ENCODE data around the gene SLC39A11. TPM values are rescaled to one million over a fixed set of nuclear protein-coding genes. Genes with fewer than 3 reads are reported as not detected.
"Not testable (repeated sequence)": the region's sequence is repeated elsewhere in the genome, so short reads cannot be mapped to it uniquely, and the experiment has no call there.

SLC39A11 gene
- total RNA-seq, 4 donors from 2014 or later, result 23.0 to 30.9 (median 27.6) TPM

DNA sequence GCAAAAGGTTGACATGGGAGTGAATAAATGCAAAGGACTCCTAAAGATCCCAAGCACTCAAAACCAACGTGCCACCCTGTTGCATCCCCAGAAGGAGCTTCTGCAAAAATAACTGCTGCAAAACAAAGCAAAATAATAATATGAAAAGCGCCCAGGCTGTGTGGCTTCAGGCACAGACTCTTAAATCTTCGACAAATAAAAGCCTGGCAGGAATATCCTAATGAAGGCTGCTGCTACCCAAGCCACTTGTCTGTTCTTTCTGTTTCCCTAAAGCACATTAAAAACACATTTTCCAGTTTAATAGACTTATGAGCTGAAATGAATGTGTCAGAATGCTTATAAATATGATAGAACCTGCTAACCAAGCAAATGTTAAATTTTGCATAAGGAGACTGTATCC, 154.0 kb downstream of the SLC39A11 start:
- H3K27me3 ChIP-seq, result no peaks in the 10 kb centered on the region
- TF ChIP-seq POLR2A (IDR thresholded peaks at IDR 0.05), result no peak
- TF ChIP-seq, protein P1, sequence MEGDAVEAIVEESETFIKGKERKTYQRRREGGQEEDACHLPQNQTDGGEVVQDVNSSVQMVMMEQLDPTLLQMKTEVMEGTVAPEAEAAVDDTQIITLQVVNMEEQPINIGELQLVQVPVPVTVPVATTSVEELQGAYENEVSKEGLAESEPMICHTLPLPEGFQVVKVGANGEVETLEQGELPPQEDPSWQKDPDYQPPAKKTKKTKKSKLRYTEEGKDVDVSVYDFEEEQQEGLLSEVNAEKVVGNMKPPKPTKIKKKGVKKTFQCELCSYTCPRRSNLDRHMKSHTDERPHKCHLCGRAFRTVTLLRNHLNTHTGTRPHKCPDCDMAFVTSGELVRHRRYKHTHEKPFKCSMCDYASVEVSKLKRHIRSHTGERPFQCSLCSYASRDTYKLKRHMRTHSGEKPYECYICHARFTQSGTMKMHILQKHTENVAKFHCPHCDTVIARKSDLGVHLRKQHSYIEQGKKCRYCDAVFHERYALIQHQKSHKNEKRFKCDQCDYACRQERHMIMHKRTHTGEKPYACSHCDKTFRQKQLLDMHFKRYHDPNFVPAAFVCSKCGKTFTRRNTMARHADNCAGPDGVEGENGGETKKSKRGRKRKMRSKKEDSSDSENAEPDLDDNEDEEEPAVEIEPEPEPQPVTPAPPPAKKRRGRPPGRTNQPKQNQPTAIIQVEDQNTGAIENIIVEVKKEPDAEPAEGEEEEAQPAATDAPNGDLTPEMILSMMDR (IDR thresholded peaks at IDR 0.05), result no peak

DNA sequence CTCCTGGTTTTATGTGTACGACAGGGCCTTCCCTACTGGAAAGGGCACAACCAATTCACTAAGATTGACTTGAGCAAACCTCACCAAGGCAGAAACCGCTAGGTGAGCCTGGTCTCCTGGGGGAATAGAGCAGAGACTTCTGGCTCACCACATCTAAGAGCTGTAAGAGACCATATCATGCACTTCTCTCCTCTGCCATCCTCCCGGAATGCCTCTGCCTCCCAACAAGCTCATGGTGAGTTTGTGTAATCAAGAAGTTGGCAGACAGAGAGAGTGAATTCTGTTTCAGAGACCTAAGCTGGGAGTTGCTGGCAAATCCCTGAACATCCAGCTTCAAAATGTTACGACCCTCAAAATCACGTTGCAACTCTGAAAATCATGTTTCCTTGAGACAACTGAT, 154.8 kb downstream of the SLC39A11 start:
- H3K9me3 ChIP-seq, result no peaks in the 10 kb centered on the region
- no peak overlapping the region for H3K27ac ChIP-seq
- intact Hi-C loops (cut with DNase I), result no loop called here
- no peak overlapping the region for H3K4me3 ChIP-seq
- TF ChIP-seq POLR2A (IDR thresholded peaks at IDR 0.05), result no peak
- TF ChIP-seq, protein P1 (IDR thresholded peaks at IDR 0.05), result no peak
- WGBS, 2 donors, result 83 to 86% methylated on average over 4 to 5 of the region's 5 CpGs
- H3K27me3 ChIP-seq, result no peaks in the 10 kb centered on the region
- H3K4me1 ChIP-seq, result no peaks in the 10 kb centered on the region
- no peaks in the 10 kb centered on the region for H3K36me3 ChIP-seq
- no peak for DNase-seq

More for the DNA sequence above, 154.0 kb downstream of the SLC39A11 start:
- H3K4me3 ChIP-seq, result no peak overlapping the region
- no peaks in the 10 kb centered on the region for H3K36me3 ChIP-seq
- 66 to 67% methylated on average over 3 of the region's 3 CpGs for WGBS, 2 donors
- no peak overlapping the region for H3K27ac ChIP-seq
- intact Hi-C loops (cut with DNase I), result no loop called here
- no peaks in the 10 kb centered on the region for H3K9me3 ChIP-seq
- no peaks in the 10 kb centered on the region for H3K4me1 ChIP-seq
- no peak for DNase-seq

DNA sequence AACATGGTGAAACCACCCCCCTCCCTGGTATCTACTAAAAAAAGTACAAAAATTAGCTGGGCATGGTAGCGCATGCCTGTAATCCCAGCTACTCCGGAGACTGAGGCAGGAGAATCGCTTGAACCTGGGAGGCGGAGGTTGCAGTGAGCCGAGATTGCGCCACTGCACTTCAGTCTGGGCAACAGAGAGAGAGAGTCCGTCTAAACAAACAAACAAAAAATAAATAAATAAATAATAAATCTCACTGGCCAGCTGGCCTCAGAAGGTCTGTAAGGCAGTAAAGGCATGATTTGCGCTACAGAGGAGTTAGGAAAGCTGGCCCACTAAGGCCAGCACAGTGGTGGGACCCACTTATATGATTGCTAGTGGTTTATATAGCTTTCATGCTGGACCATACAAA, 155.2 kb downstream of the SLC39A11 start:
- H3K4me1 ChIP-seq; DNase-seq; intact Hi-C loops (cut with DNase I); H3K9me3 ChIP-seq; H3K4me3 ChIP-seq; H3K36me3 ChIP-seq; H3K27me3 ChIP-seq; H3K27ac ChIP-seq: not testable (repeated sequence)
- WGBS, 2 donors, result 93% methylated on average over 8 of the region's 8 CpGs

DNA sequence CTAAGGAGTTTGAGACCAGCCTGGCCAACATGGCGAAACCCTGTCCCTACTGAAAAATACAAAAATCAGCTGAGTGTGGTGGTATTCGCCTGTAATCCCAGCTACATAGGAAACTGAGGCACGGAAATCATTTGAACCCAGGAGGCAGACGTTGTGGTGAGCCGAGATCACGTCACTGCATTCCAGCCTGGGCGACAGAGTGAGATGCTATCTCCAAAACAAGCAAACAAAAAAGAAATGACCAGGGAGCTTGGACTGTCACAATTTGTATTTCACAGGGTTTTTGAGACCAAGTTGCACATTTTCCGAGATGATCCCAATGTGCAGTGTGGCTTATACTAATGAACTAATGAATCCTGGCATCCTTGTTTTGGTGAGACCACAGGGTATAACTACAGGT, 156.5 kb downstream of the SLC39A11 start:
- no peaks in the 10 kb centered on the region for H3K36me3 ChIP-seq
- no peaks in the 10 kb centered on the region for H3K27me3 ChIP-seq
- intact Hi-C loops (cut with DNase I), result no loop called here
- no peak for DNase-seq
- WGBS, 2 donors, result 96% methylated on average over 5 to 8 of the region's 8 CpGs
- H3K4me1 ChIP-seq, result no peaks in the 10 kb centered on the region
- no peaks in the 10 kb centered on the region for H3K9me3 ChIP-seq
- no peak overlapping the region for H3K27ac ChIP-seq
- H3K4me3 ChIP-seq, result no peak overlapping the region
- TF ChIP-seq, protein P1 (IDR thresholded peaks at IDR 0.05), result no peak
- no peak for TF ChIP-seq POLR2A (IDR thresholded peaks at IDR 0.05)

DNA sequence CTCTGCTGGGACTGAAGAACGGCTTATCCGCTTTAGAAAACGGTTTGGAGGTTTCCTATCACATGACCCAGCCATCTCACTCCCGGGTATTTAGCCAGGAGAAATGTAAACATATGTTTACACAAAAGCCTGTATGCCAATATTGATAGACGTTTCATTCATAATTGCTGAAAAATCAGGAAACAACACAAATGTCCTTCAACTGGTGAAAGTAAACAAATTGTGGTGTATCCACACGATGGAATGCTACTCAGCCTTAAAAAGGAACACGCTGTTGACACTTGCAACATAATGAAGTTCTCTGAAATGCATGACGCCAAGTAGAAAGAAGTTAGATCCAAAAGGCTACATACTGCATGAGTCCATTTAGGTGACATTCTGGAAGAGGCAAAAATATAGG, 157.6 kb downstream of the SLC39A11 start:
- Histone ChIP-seq H3K36me3 (no peaks in the 10 kb centered on the region), H3K4me1 (no peaks in the 10 kb centered on the region), H3K4me3 (no peak overlapping the region), H3K27ac (no peak overlapping the region), H3K27me3 (no peaks in the 10 kb centered on the region), H3K9me3 (no peaks in the 10 kb centered on the region)
- intact Hi-C loops (cut with DNase I), result no loop called here
- no peak for DNase-seq
- TF ChIP-seq, protein P1 (IDR thresholded peaks at IDR 0.05), result no peak
- no peak for TF ChIP-seq POLR2A (IDR thresholded peaks at IDR 0.05)
- 84 to 85% methylated on average over 8 of the region's 8 CpGs for WGBS, 2 donors

DNA sequence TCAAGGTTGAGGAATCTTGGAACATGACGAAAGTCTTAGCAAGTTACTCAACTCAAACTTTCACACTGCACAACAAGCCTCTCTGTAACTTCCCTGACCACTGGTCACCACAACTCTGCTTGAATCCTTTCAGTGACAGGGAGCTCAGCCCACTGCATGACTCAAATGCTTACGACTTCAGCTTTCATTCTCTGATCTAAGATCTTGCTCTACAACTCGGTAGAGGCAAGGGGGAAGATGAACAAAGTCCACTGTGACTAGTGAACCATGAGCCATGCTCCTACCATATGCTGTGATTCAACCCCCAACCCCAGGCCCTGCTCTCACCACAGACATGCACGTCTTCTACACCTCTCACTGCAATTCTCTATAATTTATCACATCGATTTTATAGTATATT, 160.9 kb downstream of the SLC39A11 start:
- H3K27ac ChIP-seq, result no peak overlapping the region
- 86 to 97% methylated on average over 5 of the region's 5 CpGs for WGBS, 2 donors
- no peak for DNase-seq

More for the DNA sequence above, 160.9 kb downstream of the SLC39A11 start:
- Histone ChIP-seq H3K4me1 (no peaks in the 10 kb centered on the region), H3K9me3 (no peaks in the 10 kb centered on the region), H3K36me3 (no peaks in the 10 kb centered on the region), H3K4me3 (no peak overlapping the region), H3K27me3 (no peaks in the 10 kb centered on the region)
- intact Hi-C loops (cut with DNase I), result no loop called here
- no peak for TF ChIP-seq POLR2A (IDR thresholded peaks at IDR 0.05)
- TF ChIP-seq, protein P1 (IDR thresholded peaks at IDR 0.05), result no peak

All from esophagus squamous epithelium (tissue), 5 donors.